WTC11 (cell line): Measurements from ENCODE around the gene CEBPE.

Source experiments
- CREM ChIP-seq: sonication (generic); formaldehyde crosslinking; IDR thresholded peaks from 2 replicates; pipeline ENCODE4 v1.8.1; 2022; ENCODE audit warnings: mild to moderate bottlenecking, missing genetic modification reagents, moderate library complexity
- CTCF ChIP-seq: fragments of 200-600 bp; IDR thresholded peaks from 2 replicates; pipeline ENCODE4 v1.8.0; 2022; ENCODE audit warnings: antibody characterized with exemption
- ELF4 ChIP-seq: sonication (generic); formaldehyde crosslinking; IDR thresholded peaks from 2 replicates; pipeline ENCODE4 v1.8.1; 2022; ENCODE audit warnings: low read depth, mild to moderate bottlenecking, moderate library complexity, missing genetic modification reagents
- GRHL2 ChIP-seq: fragments of 250-450 bp; sonication (Bioruptor Pico); IDR thresholded peaks from 2 replicates; pipeline ENCODE4 v1.8.0; 2022; ENCODE audit warnings: mild to moderate bottlenecking, moderate library complexity; ENCODE audit not compliant: insufficient replicate concordance, severe bottlenecking
- GTF2I ChIP-seq: fragments of 250-450 bp; sonication (Bioruptor Pico); conservative IDR thresholded peaks from 2 replicates; pipeline ENCODE4 v1.4.0; 2021; ENCODE audit warnings: mild to moderate bottlenecking
- TEAD4 ChIP-seq: sonication (generic); formaldehyde crosslinking; IDR thresholded peaks from 2 replicates; pipeline ENCODE4 v1.8.0; 2022; ENCODE audit warnings: mild to moderate bottlenecking, missing genetic modification reagents
- USF1 ChIP-seq: sonication (generic); formaldehyde crosslinking; IDR thresholded peaks from 2 replicates; pipeline ENCODE4 v1.8.0; 2022; ENCODE audit warnings: mild to moderate bottlenecking, missing genetic modification reagents
- TF ChIP-seq, protein P1 (sequence below): sonication (generic); formaldehyde crosslinking; IDR thresholded peaks from 2 replicates; pipeline ENCODE4 v1.8.0; 2023; ENCODE audit warnings: missing genetic modification reagents, mild to moderate bottlenecking, borderline replicate concordance

- TF ChIP-seq CREM (no peak), GRHL2 (CRISPR knock-in tag) (no peak), USF1 (CRISPR knock-in tag) (no peak), ELF4 (no peak), GTF2I (CRISPR knock-in tag) (no peak), CTCF (no peak), TEAD4 (CRISPR knock-in tag) (no peak)
- TF ChIP-seq, protein P1, sequence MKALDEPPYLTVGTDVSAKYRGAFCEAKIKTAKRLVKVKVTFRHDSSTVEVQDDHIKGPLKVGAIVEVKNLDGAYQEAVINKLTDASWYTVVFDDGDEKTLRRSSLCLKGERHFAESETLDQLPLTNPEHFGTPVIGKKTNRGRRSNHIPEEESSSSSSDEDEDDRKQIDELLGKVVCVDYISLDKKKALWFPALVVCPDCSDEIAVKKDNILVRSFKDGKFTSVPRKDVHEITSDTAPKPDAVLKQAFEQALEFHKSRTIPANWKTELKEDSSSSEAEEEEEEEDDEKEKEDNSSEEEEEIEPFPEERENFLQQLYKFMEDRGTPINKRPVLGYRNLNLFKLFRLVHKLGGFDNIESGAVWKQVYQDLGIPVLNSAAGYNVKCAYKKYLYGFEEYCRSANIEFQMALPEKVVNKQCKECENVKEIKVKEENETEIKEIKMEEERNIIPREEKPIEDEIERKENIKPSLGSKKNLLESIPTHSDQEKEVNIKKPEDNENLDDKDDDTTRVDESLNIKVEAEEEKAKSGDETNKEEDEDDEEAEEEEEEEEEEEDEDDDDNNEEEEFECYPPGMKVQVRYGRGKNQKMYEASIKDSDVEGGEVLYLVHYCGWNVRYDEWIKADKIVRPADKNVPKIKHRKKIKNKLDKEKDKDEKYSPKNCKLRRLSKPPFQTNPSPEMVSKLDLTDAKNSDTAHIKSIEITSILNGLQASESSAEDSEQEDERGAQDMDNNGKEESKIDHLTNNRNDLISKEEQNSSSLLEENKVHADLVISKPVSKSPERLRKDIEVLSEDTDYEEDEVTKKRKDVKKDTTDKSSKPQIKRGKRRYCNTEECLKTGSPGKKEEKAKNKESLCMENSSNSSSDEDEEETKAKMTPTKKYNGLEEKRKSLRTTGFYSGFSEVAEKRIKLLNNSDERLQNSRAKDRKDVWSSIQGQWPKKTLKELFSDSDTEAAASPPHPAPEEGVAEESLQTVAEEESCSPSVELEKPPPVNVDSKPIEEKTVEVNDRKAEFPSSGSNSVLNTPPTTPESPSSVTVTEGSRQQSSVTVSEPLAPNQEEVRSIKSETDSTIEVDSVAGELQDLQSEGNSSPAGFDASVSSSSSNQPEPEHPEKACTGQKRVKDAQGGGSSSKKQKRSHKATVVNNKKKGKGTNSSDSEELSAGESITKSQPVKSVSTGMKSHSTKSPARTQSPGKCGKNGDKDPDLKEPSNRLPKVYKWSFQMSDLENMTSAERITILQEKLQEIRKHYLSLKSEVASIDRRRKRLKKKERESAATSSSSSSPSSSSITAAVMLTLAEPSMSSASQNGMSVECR (CRISPR knock-in tag): no peak
Observed at GRCh38 chr14:23142826-23143225, 23.8 kb upstream of the CEBPE start.
